ENCODE data around the gene GFRAL.
A peak's percentile ranks its signal among the peaks of the same experiment; 100 is the strongest.

Gene GFRAL

DNA sequence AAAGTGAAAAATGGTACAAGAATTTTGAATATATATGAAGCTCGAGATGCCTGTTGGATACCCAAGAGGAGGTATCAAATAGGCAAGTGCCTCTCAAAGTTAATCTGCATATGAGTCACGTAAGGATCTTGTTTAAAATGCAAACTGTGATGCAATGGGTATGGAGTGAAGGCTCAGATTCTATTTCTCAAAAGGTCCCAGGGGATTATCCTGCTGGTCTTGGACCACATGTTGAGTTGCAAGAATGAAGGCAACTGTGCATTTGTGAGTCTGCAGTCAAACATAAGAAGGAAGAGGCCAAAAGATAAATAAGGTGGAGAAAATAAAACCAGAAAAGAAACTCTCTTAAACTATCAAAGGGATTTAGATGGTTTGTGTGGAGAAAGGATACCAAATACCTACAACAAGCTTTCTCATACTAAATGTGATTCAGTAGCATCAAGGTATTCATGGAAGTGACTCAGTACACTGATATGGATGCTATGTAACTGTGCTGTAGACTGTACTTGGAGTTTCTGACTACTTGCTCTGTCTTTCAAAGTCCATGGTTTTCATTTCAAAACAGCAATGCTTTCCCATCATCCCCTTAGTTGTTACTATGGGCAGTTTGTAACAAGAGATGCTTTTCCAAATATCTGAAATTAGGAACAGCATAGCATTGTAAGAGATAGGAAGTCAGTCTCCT, 106.3 kb downstream of the GFRAL start:
- no peak for DNase-seq

DNA sequence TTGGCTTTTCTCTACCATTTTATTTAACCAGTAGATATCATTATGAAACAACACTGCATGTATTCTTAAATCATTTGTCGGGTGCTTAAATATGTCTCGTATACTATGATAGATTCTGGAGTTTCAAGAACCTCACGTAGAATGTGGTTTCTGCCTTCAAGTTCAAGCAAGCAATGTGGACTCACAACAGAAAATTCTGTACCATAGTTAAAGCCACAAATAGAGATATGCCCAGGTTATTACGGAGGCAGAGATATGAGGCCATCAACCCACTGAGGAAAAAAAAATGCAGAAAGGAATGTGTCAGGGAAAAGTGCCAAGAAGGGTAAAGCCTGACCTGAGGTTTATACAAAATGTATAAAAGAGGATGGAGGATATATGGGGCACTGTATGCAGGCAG, 109.9 kb downstream of the GFRAL start:
- no peak for DNase-seq

DNA sequence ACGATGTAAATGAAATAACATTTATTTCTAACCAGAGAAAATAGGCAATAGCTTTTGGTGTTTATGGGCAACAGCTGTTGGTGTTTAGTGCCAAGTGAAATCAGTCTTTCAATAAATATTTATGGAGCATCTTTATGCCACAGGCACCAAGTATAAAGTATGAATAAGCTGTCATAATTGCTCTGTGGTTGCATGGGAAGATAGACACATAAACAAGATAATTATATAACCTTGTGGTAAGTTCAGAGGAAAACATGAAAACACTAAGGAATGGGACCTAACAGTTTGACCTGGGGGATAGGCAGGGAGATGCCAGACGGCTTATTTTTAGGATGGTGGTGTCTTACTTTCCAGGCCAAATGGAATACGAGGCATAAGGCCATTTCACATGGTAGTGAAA, 110.9 kb downstream of the GFRAL start:
- DNase-seq, result no peak

DNA sequence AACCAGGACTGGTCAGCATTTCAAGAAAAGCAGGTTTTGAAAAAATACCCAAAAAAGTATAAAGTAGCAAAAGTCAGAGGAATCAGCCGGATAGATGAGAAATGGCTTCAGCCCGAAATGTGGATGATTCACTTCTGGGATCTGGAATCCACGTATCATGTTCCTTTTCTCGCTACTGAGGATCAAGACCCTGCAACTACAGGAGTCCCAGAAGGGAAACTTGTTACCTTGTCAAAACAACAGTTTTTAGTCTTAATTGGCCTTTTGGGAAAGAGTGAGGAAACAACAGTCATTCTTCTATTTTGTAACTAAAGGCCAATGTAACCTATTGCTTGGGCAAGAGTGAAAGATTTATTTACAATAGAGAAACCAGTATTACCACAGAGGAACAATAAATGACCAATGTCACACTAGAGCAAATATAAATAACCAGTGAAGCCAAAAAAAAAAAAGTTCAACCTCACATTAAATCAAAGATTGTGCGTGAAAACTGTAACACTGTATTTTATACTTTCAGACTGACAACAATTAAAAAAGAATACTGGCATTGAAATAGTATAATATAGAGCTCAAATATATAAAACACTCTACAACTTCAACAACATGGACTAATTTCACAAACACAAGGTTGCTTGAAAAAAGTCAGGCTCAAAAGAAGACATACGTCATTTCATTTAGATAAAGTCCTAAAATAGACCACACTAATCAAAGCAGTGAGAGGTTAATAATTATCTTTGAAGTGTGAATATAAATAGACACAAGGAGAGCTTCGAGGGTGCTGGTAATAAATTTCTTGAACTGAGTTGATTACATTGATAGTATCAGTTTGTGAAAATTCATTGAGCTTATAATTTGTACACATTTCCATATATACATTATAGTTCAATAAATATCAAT, 116.2 kb downstream of the GFRAL start:
- no peak for DNase-seq

DNA sequence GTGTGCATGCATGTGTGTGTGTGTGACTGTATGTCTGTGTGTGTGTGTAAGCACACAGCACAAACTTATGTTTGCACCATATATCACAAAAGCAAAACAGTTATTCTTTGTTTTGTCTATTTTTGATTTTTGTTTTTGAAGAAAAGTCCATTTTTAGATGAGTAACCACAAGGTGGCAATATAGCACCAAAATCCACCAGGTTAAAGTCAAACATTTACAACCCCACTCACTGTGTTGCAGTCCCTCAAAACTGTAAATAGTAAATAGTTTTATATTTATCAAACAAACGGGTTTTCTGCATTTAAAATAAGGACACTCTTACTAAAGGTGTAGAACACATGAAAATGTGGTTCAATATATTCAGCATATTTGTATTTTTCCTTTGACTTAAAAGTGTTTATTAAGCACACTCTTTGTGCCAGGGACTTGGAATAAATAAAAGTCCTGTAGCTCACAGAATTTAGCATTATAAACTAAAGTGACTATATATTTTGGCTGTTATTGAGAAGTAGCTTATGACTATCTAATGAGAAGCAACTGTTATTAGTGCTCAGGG, 118.5 kb downstream of the GFRAL start:
- no peak for DNase-seq

DNA sequence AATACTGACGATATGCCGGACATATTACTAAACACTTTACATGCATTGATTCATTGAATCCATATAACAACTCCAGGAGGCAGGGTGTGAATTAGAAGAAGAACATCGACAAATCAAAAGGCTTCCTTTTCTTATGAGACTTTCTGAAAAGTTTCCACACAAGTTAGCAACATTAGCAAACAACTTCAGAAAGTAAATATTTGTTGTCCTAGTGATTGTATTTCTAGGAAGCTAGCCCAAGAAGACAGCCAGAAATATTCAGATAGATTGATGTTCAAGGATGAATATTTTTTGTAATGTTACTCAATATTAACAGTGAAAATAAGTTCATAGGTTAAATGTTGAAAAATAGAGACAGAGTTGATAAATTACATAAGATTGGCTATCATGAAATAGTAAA, 120.6 kb downstream of the GFRAL start:
- no peak for DNase-seq

DNA sequence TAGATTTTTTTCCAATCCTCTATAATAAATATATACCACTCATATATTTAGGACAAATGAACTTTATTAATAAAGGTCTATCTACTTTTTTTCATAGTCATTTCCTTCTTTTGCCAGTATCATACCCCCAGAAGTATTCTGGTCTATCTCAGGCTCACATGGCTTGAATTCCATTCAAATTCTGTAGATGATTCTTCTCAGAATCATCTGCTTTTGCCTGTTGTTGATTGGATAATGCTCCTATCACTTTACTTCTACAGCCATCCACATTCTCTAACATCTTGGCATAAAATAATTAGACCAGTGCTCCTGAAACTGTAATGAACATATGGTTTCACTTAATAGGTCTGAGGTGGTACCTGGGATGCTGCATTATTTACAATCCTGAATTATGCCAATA, 121.2 kb downstream of the GFRAL start:
- no peak for DNase-seq

DNA sequence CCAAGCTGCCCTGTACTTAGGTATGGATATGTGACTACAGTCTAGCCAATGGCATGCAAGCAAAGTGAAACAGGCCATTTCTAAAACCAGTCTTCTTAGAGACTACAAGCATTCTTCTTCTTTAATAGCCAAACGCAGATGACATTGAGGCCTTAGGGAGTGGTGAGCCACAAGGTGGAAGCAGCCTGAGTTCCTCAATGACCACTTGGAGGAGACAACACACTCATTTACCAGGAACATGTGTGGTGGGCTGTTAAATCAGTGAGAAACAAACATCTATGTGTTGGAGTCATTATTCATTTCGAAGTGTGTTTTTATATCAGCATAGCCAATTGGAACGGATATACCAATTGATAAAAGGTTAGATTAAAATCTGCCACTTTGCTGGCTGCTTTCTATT, 122.0 kb downstream of the GFRAL start:
- peak; percentile 49 for DNase-seq

DNA sequence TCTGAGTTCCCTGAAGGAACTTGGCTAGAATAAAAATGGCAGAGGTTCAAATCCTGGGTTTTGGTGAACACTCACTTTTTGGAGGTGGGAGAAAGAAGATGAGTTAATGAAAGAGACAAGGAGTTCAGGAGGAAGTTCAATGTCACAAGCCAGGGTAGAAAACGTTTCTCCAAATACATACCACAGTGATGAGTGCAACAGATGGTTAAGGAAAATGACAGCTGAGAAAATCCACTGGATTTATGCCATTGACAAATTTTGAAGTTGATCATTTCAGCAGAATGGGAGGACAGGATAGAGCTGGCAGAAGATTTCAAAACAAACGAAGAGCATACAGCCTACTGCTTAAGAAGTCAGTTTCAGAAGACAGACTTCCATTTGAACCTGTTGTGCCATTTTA, 122.7 kb downstream of the GFRAL start:
- DNase-seq, result no peak
